Lower leg skin (tissue), 3 donors: Measurements from ENCODE around the gene DIP2C.

Experiments
- CTCF ChIP-seq, 3 donors: fragments of 450-650 bp; IDR thresholded peaks; one replicate each; pipeline ENCODE4 v1.5.1; 2016; ENCODE audit warnings: antibody characterized with exemption in 3 of 3, mild to moderate bottlenecking in 3 of 3, moderate library complexity in 2 of 3
- POLR2A ChIP-seq, 2 donors: fragments of 450-650 bp; IDR thresholded peaks; one replicate each; pipeline ENCODE4 v1.6.1; 2016 to 2017; ENCODE audit warnings: antibody characterized with exemption in 2 of 2, mild to moderate bottlenecking in 1 of 2, moderate library complexity in 1 of 2

GRCh38 chr10:459743-460142 is 229.7 kb downstream of the DIP2C start:
- no peak for TF ChIP-seq CTCF (IDR thresholded peaks at IDR 0.05)
- no peak for TF ChIP-seq POLR2A (IDR thresholded peaks at IDR 0.05)
